Peyer's patch (tissue), 4 donors: ENCODE results near the gene AMBRA1.
"Not testable (repeated sequence)": the region's sequence is repeated elsewhere in the genome, so short reads cannot be mapped to it uniquely, and the experiment has no call there.

Experiments used
- POLR2A ChIP-seq, 2 donors: fragments of 450-650 bp; IDR thresholded peaks; one replicate each; pipeline ENCODE4 v1.5.1; 2017; ENCODE audit warnings: antibody characterized with exemption in 2 of 2, mild to moderate bottlenecking in 2 of 2, moderate library complexity in 2 of 2
- TF ChIP-seq, protein P1 (sequence below), 6 experiments: fragments of 450-650 bp in 4 of 6; fragments of 200-600 bp in 2 of 6; sonication (generic) in 1 of 6; IDR thresholded peaks; one replicate each; pipeline ENCODE4 v1.5.1; 2017 to 2019; ENCODE audit warnings: antibody characterized with exemption in 6 of 6, mild to moderate bottlenecking in 3 of 6, moderate library complexity in 1 of 6

DNA sequence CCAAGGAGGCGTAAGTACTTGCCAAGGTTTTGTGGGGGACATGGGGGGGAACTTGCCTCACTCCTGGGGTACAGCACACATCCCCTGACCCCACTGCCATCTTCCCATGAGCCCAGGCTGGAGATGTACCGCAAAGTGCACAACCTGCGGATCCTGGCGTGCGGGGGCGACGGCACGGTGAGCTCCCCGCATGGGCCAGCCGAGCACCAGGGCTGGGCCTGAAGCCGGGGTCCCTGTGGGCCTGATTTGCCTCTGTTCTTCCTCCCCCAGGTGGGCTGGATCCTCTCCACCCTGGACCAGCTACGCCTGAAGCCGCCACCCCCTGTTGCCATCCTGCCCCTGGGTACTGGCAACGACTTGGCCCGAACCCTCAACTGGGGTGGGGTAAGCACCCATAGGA lies 221.3 kb downstream of the AMBRA1 start:
- TF ChIP-seq, protein P1, sequence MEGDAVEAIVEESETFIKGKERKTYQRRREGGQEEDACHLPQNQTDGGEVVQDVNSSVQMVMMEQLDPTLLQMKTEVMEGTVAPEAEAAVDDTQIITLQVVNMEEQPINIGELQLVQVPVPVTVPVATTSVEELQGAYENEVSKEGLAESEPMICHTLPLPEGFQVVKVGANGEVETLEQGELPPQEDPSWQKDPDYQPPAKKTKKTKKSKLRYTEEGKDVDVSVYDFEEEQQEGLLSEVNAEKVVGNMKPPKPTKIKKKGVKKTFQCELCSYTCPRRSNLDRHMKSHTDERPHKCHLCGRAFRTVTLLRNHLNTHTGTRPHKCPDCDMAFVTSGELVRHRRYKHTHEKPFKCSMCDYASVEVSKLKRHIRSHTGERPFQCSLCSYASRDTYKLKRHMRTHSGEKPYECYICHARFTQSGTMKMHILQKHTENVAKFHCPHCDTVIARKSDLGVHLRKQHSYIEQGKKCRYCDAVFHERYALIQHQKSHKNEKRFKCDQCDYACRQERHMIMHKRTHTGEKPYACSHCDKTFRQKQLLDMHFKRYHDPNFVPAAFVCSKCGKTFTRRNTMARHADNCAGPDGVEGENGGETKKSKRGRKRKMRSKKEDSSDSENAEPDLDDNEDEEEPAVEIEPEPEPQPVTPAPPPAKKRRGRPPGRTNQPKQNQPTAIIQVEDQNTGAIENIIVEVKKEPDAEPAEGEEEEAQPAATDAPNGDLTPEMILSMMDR (IDR thresholded peaks at IDR 0.05), result not testable (repeated sequence)
- not testable (repeated sequence) for TF ChIP-seq POLR2A (IDR thresholded peaks at IDR 0.05)
